Measurements from ENCODE around the gene RADIL. TPM values are rescaled to one million over a fixed set of nuclear protein-coding genes. Genes with fewer than 3 reads are reported as not detected.

The RADIL gene
- total and polyA plus RNA-seq, 2 of the 13 experiments (the other 11 are each of a cell fraction or from before 2014, with no cell fraction given): 0.05 to 0.09 TPM

DNA sequence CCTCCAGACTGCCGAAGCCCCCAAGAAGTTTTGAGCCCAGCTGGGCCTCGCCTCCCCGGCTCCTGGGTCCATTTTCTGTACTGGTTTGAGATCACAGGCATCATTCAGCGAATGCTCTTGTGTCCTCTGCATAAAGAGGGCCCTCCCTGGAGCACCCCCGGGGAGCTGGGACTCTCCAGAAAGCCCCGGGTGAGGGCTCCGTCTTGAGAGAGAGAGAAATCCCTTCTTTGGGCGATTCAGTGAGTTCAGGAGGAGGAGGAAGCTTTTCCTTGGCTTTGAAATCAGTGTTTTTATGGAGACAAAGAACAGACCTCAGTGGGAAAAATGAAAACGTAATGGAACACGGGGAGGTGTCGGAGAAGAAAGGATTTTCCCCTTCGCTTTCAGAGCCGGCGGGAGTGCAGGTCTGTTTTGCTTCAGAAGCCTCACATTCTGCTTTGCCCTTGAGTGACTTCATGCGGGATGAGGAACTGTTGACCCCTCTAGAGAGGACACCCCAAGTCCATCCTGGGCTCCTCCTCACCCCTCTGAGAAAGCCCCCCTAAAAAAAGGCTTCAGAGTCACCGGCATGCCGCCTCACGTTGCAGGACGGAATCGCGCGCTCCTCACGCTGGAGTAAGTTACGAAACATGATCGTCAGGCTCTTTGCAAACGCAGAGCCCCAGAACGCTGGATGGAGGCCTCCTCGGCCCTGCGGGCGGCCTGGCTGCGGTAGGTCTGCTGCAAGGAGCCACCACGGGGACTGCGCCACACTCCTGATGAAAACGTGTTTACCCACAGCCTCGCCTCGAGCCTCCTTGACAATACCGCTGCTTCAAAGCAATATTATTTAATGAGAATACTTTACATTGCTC lies 116.6 kb downstream of the RADIL start:
- BruUV-seq (replicated peaks): no TSS peak
- POLR2A ChIA-PET: no interaction called here
- peaks cover 6 to 21% of the 10 kb centered on the region in 2 experiments for H3K36me3 ChIP-seq (replicated peaks in 1 of 2; ENCODE audit: control insufficient read depth in 1 of 2, insufficient read depth in 2 of 2, low read length in 2 of 2)
- TF ChIP-seq ATF7 (IDR thresholded peaks at IDR 0.05): no peak
- no peak for TF ChIP-seq ATF7 (CRISPR knock-in tag; IDR thresholded peaks at IDR 0.05)
- TF ChIP-seq SNRNP70 (IDR thresholded peaks at IDR 0.05; ENCODE audit: low read depth, low read length): no peak
- TF ChIP-seq, protein P1, sequence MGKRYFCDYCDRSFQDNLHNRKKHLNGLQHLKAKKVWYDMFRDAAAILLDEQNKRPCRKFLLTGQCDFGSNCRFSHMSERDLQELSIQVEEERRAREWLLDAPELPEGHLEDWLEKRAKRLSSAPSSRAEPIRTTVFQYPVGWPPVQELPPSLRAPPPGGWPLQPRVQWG (CRISPR knock-in tag; IDR thresholded peaks at IDR 0.05; ENCODE audit: borderline replicate concordance, low read depth): no peak
- TF ChIP-seq SUZ12 (IDR thresholded peaks at IDR 0.05; ENCODE audit: low read depth, low read length): no peak
- TF ChIP-seq, protein P2, sequence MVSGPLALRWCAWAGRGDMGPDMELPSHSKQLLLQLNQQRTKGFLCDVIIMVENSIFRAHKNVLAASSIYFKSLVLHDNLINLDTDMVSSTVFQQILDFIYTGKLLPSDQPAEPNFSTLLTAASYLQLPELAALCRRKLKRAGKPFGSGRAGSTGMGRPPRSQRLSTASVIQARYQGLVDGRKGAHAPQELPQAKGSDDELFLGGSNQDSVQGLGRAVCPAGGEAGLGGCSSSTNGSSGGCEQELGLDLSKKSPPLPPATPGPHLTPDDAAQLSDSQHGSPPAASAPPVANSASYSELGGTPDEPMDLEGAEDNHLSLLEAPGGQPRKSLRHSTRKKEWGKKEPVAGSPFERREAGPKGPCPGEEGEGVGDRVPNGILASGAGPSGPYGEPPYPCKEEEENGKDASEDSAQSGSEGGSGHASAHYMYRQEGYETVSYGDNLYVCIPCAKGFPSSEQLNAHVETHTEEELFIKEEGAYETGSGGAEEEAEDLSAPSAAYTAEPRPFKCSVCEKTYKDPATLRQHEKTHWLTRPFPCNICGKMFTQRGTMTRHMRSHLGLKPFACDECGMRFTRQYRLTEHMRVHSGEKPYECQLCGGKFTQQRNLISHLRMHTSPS (CRISPR knock-in tag; IDR thresholded peaks at IDR 0.05; ENCODE audit: low read depth): no peak
- TF ChIP-seq ZNF549 (CRISPR knock-in tag; IDR thresholded peaks at IDR 0.05): no peak
- TF ChIP-seq ARNT2 (CRISPR knock-in tag; IDR thresholded peaks at IDR 0.05; ENCODE audit: low read depth): no peak
- TF ChIP-seq, protein P3, sequence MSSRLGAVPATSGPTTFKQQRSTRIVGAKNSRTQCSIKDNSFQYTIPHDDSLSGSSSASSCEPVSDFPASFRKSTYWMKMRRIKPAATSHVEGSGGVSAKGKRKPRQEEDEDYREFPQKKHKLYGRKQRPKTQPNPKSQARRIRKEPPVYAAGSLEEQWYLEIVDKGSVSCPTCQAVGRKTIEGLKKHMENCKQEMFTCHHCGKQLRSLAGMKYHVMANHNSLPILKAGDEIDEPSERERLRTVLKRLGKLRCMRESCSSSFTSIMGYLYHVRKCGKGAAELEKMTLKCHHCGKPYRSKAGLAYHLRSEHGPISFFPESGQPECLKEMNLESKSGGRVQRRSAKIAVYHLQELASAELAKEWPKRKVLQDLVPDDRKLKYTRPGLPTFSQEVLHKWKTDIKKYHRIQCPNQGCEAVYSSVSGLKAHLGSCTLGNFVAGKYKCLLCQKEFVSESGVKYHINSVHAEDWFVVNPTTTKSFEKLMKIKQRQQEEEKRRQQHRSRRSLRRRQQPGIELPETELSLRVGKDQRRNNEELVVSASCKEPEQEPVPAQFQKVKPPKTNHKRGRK (CRISPR knock-in tag; IDR thresholded peaks at IDR 0.05): no peak
- TF ChIP-seq, protein P4, sequence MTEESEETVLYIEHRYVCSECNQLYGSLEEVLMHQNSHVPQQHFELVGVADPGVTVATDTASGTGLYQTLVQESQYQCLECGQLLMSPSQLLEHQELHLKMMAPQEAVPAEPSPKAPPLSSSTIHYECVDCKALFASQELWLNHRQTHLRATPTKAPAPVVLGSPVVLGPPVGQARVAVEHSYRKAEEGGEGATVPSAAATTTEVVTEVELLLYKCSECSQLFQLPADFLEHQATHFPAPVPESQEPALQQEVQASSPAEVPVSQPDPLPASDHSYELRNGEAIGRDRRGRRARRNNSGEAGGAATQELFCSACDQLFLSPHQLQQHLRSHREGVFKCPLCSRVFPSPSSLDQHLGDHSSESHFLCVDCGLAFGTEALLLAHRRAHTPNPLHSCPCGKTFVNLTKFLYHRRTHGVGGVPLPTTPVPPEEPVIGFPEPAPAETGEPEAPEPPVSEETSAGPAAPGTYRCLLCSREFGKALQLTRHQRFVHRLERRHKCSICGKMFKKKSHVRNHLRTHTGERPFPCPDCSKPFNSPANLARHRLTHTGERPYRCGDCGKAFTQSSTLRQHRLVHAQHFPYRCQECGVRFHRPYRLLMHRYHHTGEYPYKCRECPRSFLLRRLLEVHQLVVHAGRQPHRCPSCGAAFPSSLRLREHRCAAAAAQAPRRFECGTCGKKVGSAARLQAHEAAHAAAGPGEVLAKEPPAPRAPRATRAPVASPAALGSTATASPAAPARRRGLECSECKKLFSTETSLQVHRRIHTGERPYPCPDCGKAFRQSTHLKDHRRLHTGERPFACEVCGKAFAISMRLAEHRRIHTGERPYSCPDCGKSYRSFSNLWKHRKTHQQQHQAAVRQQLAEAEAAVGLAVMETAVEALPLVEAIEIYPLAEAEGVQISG (CRISPR knock-in tag; IDR thresholded peaks at IDR 0.05): no peak
- TF ChIP-seq, protein P5, sequence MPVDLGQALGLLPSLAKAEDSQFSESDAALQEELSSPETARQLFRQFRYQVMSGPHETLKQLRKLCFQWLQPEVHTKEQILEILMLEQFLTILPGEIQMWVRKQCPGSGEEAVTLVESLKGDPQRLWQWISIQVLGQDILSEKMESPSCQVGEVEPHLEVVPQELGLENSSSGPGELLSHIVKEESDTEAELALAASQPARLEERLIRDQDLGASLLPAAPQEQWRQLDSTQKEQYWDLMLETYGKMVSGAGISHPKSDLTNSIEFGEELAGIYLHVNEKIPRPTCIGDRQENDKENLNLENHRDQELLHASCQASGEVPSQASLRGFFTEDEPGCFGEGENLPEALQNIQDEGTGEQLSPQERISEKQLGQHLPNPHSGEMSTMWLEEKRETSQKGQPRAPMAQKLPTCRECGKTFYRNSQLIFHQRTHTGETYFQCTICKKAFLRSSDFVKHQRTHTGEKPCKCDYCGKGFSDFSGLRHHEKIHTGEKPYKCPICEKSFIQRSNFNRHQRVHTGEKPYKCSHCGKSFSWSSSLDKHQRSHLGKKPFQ (CRISPR knock-in tag; IDR thresholded peaks at IDR 0.05; ENCODE audit: insufficient replicate concordance): no peak
- TF ChIP-seq ESRRA (CRISPR knock-in tag; IDR thresholded peaks at IDR 0.05; ENCODE audit: low read depth): no peak
- TF ChIP-seq, protein P6, sequence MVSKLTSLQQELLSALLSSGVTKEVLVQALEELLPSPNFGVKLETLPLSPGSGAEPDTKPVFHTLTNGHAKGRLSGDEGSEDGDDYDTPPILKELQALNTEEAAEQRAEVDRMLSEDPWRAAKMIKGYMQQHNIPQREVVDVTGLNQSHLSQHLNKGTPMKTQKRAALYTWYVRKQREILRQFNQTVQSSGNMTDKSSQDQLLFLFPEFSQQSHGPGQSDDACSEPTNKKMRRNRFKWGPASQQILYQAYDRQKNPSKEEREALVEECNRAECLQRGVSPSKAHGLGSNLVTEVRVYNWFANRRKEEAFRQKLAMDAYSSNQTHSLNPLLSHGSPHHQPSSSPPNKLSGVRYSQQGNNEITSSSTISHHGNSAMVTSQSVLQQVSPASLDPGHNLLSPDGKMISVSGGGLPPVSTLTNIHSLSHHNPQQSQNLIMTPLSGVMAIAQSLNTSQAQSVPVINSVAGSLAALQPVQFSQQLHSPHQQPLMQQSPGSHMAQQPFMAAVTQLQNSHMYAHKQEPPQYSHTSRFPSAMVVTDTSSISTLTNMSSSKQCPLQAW (CRISPR knock-in tag; IDR thresholded peaks at IDR 0.05): no peak

More for the DNA sequence above, 116.6 kb downstream of the RADIL start:
- no peak overlapping the region for H3K4me3 ChIP-seq (replicated peaks in 1 of 3; ENCODE audit: insufficient read depth in 1 of 3, low read depth in 2 of 3, low read length in 3 of 3)
- no peak overlapping the region for H2AFZ ChIP-seq (ENCODE audit: low read length)
- H3K79me2 ChIP-seq (ENCODE audit: insufficient read depth, low read length): no peaks in the 10 kb centered on the region
- CTCF ChIA-PET (ENCODE audit: low intra/inter-chr PET ratio, low total read pairs): no interaction called here
- FAIRE-seq: no peak
- WGBS (ENCODE audit: low lambda C conversion rate): 96% methylated on average over 24 of the region's 37 CpGs
- H3K4me1 ChIP-seq (ENCODE audit: insufficient read depth, low read length): no peaks in the 10 kb centered on the region
- no peak overlapping the region for H3K27ac ChIP-seq (ENCODE audit: extremely low read length, insufficient read depth, low read length)
- in situ Hi-C loops (cut with HindIII; ENCODE audit: extremely low pct_ligation_motif_present, low pct_unique_long_range_greater_than_20kb): loop anchor here (25.0 kb wide), 1 partner anchor 155 kb away; no protein-coding TSS in a partner anchor
- H3K4me2 ChIP-seq (ENCODE audit: low read depth, low read length): no peak overlapping the region
- H4K20me1 ChIP-seq (ENCODE audit: insufficient read depth, low read length): no peaks in the 10 kb centered on the region
- intact Hi-C loops (cut with micrococcal nuclease; ENCODE audit: unreplicated experiment): no loop called here
- no peaks in the 10 kb centered on the region for H3K27me3 ChIP-seq (ENCODE audit: control insufficient read depth in 1 of 2, insufficient read depth in 2 of 2, low read length in 2 of 2)
- H3K9me3 ChIP-seq (ENCODE audit: low read length): no peaks in the 10 kb centered on the region
- no peak for ATAC-seq
- no peak for DNase-seq (ENCODE audit: low spot score)
- H3K9ac ChIP-seq (ENCODE audit: insufficient read depth, low read depth, low read length): no peak overlapping the region
